K562 (cell line): ENCODE measurements around the gene MYO15A. TPM values are rescaled to one million over a fixed set of nuclear protein-coding genes. Genes with fewer than 3 reads are reported as not detected.

Experiments
- ATAC-seq: fragments of 200-7000 bp; cut with Tn5 transposase; 3 replicates; pipeline ENCODE4 v1.9.1; 2020; ENCODE audit warnings: moderate library complexity
- BruUV-seq: library from RNA; stranded (reverse); fragments of 400-500 nt; replicated peaks from 2 replicates; lab custom pipeline; 2021; lab: Mats Ljungman, UMichigan
- CTCF ChIA-PET: fragments of 300-600 bp; formaldehyde crosslinking; extraction: SDS; loops from one replicate; lab custom pipeline; 2021; ENCODE audit warnings: low intra/inter-chr PET ratio; lab: Yijun Ruan, JAX
- POLR2A ChIA-PET: fragments of 300-600, 350-650 bp; sonication (Branson Sonifier 250); formaldehyde crosslinking; extraction: SDS; loops from one replicate; lab custom pipeline; 2021; ENCODE audit warnings: antibody characterized with exemption, inconsistent platforms; lab: Yijun Ruan, JAX
- DNase-seq, 4 experiments: peaks; one replicate each; pipeline versions ENCODE4 v3.0.0 to v3.0.0-alpha.2; 2011 to 2018; ENCODE audit warnings: low spot score in 3 of 4, mixed read lengths in 3 of 4; ENCODE audit errors: extremely low read depth in 1 of 4
- FAIRE-seq: peaks from 2 replicates; lab custom pipeline; 2011; peaks lifted over from hg19 to GRCh38; lab: Jason Lieb, UNC
- H2AFZ ChIP-seq: 2 replicates; pipeline ENCODE4 v1.6.0; 2011; ENCODE audit warnings: low read depth, low read length, control low read depth, inconsistent platforms
- H3K27ac ChIP-seq: fragments of 200-600 bp; 3 replicates; pipeline ENCODE4 v1.8.0; 2011; ENCODE audit warnings: low read depth, mild to moderate bottlenecking, control low read depth, inconsistent platforms, low read length, moderate library complexity, mixed read lengths; ENCODE audit errors: extremely low read depth
- H3K27me3 ChIP-seq, 2 experiments: fragments of 300-600 bp in 1 of 2; 2 replicates in 1 of 2; 3 replicates in 1 of 2; pipeline versions ENCODE4 v1.6.0 to v1.8.0; 2011; ENCODE audit warnings: inconsistent platforms in 2 of 2, low read length in 2 of 2, mild to moderate bottlenecking in 1 of 2, mixed read lengths in 1 of 2, moderate library complexity in 1 of 2; ENCODE audit not compliant: control insufficient read depth in 2 of 2, insufficient read depth in 2 of 2
- H3K36me3 ChIP-seq: fragments of 300-600 bp; 3 replicates; pipeline ENCODE4 v1.8.0; 2011; ENCODE audit warnings: mild to moderate bottlenecking, low read length, inconsistent platforms; ENCODE audit not compliant: control insufficient read depth, insufficient read depth
- H3K4me1 ChIP-seq, 2 experiments: fragments of 200-600 bp in 1 of 2; replicated peaks in 1 of 2; 2 replicates in 1 of 2; 3 replicates in 1 of 2; pipeline versions ENCODE4 v1.5.1 to v1.8.0; 2011; ENCODE audit warnings: inconsistent platforms in 2 of 2, low read length in 2 of 2, mild to moderate bottlenecking in 1 of 2, mixed read lengths in 1 of 2, moderate library complexity in 1 of 2; ENCODE audit not compliant: control insufficient read depth in 2 of 2, insufficient read depth in 2 of 2
- H3K4me2 ChIP-seq: 2 replicates; pipeline ENCODE4 v1.6.1; 2011; ENCODE audit warnings: low read length, control low read depth, inconsistent platforms, mixed read lengths; ENCODE audit not compliant: insufficient read depth
- H3K4me3 ChIP-seq: fragments of 200-600 bp; sonication (generic), shearing (Covaris generic); 2 replicates; pipeline ENCODE4 v1.5.1; 2016; ENCODE audit warnings: control low read depth, inconsistent platforms
- H3K79me2 ChIP-seq: fragments of 200-600 bp; 3 replicates; pipeline ENCODE4 v1.8.0; 2011; ENCODE audit warnings: low read length, inconsistent platforms; ENCODE audit not compliant: control insufficient read depth, insufficient read depth
- H3K9ac ChIP-seq, 2 experiments: 2 replicates each; pipeline versions ENCODE4 v1.6.0 to v1.6.1; 2011; ENCODE audit warnings: low read depth in 2 of 2, low read length in 2 of 2, control low read depth in 1 of 2, inconsistent platforms in 1 of 2, mild to moderate bottlenecking in 1 of 2, mixed read lengths in 1 of 2; ENCODE audit not compliant: insufficient read depth in 1 of 2
- H3K9me1 ChIP-seq: one replicate; pipeline ENCODE4 v1.6.0; 2011; ENCODE audit warnings: inconsistent platforms, mild to moderate bottlenecking, low read length, moderate library complexity; ENCODE audit not compliant: control insufficient read depth, insufficient read depth
- H3K9me3 ChIP-seq: replicated peaks from 2 replicates; pipeline ENCODE4 v1.5.1; 2011; ENCODE audit warnings: low read depth, low read length, inconsistent platforms; ENCODE audit not compliant: control insufficient read depth, insufficient read depth
- H4K20me1 ChIP-seq: replicated peaks from 2 replicates; pipeline ENCODE4 v1.6.1; 2011; ENCODE audit warnings: low read length, inconsistent platforms, mixed read lengths; ENCODE audit not compliant: control insufficient read depth, insufficient read depth
- CREB1 ChIP-seq, 2 experiments: sonication (generic) in 1 of 2; formaldehyde crosslinking in 1 of 2; IDR thresholded peaks; 2 replicates each; pipeline versions ENCODE4 v1.6.1 to v1.8.0; 2012 to 2022; ENCODE audit warnings: inconsistent platforms in 1 of 2, mild to moderate bottlenecking in 1 of 2, missing genetic modification reagents in 1 of 2, moderate library complexity in 1 of 2
- ERF ChIP-seq: fragments of 450-650 bp; formaldehyde crosslinking; IDR thresholded peaks from 2 replicates; pipeline ENCODE4 v1.4.0; 2020; ENCODE audit warnings: mild to moderate bottlenecking, mixed read lengths
- XRCC4 ChIP-seq: IDR thresholded peaks from one replicate; pipeline ENCODE4 v1.6.1; 2011; ENCODE audit not compliant: insufficient read depth, insufficient read length; ENCODE audit errors: extremely low read depth
- ZBTB7A ChIP-seq: IDR thresholded peaks from 2 replicates; pipeline ENCODE4 v1.6.1; 2011; ENCODE audit warnings: low read depth, mild to moderate bottlenecking, low read length, moderate library complexity, borderline replicate concordance; ENCODE audit not compliant: control insufficient read depth
- ZNF140 ChIP-seq: fragments of 250-450 bp; sonication (Bioruptor Pico); IDR thresholded peaks from 2 replicates; pipeline ENCODE4 v1.8.0; 2021; ENCODE audit warnings: moderate library complexity, mild to moderate bottlenecking, inconsistent platforms
- ZNF77 ChIP-seq: fragments of 250-450 bp; sonication (Bioruptor Pico); IDR thresholded peaks from 2 replicates; pipeline ENCODE4 v1.5.0; 2020
- WGBS: fragments of 100-300 bp; shearing (Covaris generic); methylation state at CpG from one replicate; pipeline ENCODE4 v1.1.6; 2016; ENCODE audit warnings: low coverage, mixed read lengths; ENCODE audit not compliant: insufficient coverage; ENCODE audit errors: missing lambda C conversion rate; 5-methylcytosine and 5-hydroxymethylcytosine counted together
- in situ Hi-C: fragments of 300-500 bp; cut with MboI; formaldehyde crosslinking; loops from 4 replicates; pipeline ENCODE4 v1.15.0; 2018; ENCODE audit warnings: inconsistent platforms, mixed read lengths
- intact Hi-C: fragments of 100-400 bp; cut with micrococcal nuclease; formaldehyde crosslinking; loops from 2 replicates; pipeline ENCODE4 v1.14.2; 2022
- polyA plus RNA-seq, 8 experiments: library from polyadenylated mRNA; depleted of rRNA in 4 of 8; stranded (reverse) in 5 of 8; unstranded in 3 of 8; fragments of >200 nt; fragmentation: Nextera tagmentation in 2 of 8; fragmentation: Illumina TruSeq in 1 of 8; extraction: Ambion mirVana in 2 of 8; extraction: Trizol in 1 of 8; gene quantifications; 2 replicates each; pipeline versions ENCODE4 v1.2.1 to v1.2.3, GENCODE V29; 2011 to 2014; ENCODE audit warnings: inconsistent platforms in 1 of 8, missing spikeins in 1 of 8
- total RNA-seq, 7 experiments: library from RNA; depleted of rRNA in 6 of 7; stranded (reverse); fragments of >200 nt in 6 of 7; fragmentation: Illumina TruSeq in 2 of 7; extraction: Trizol in 2 of 7; gene quantifications; 2 replicates each; pipeline versions ENCODE4 v1.2.1 to v1.2.3, GENCODE V29; 2011 to 2021; ENCODE audit warnings: low replicate concordance in 1 of 7
- TF ChIP-seq, protein P1 (sequence below): sonication (generic); formaldehyde crosslinking; IDR thresholded peaks from 2 replicates; pipeline ENCODE4 v1.8.0; 2022; ENCODE audit warnings: missing genetic modification reagents, mild to moderate bottlenecking, moderate library complexity, borderline replicate concordance
- TF ChIP-seq, protein P2 (sequence below): fragments of 450-650 bp; formaldehyde crosslinking; IDR thresholded peaks from 2 replicates; pipeline ENCODE4 v1.4.0; 2020; ENCODE audit warnings: mild to moderate bottlenecking, moderate library complexity
- TF ChIP-seq, protein P3 (sequence below): sonication (generic); formaldehyde crosslinking; IDR thresholded peaks from 2 replicates; pipeline ENCODE4 v1.8.0; 2022; ENCODE audit warnings: mild to moderate bottlenecking, missing genetic modification reagents
- TF ChIP-seq, protein P4 (sequence below), 2 experiments: IDR thresholded peaks in 1 of 2; conservative IDR thresholded peaks in 1 of 2; 2 replicates each; pipeline ENCODE4 v1.6.1; 2016; ENCODE audit warnings: low read depth in 2 of 2, mild to moderate bottlenecking in 1 of 2, missing compliant biosample characterization in 1 of 2, missing genetic modification characterization in 1 of 2, moderate library complexity in 1 of 2

Gene MYO15A
- total and polyA plus RNA-seq, 9 of the 15 experiments (the other 6 are each of a cell fraction or from before 2014, with no cell fraction given): 0.05 to 0.88 (median 0.14) TPM; not detected in 1

DNA sequence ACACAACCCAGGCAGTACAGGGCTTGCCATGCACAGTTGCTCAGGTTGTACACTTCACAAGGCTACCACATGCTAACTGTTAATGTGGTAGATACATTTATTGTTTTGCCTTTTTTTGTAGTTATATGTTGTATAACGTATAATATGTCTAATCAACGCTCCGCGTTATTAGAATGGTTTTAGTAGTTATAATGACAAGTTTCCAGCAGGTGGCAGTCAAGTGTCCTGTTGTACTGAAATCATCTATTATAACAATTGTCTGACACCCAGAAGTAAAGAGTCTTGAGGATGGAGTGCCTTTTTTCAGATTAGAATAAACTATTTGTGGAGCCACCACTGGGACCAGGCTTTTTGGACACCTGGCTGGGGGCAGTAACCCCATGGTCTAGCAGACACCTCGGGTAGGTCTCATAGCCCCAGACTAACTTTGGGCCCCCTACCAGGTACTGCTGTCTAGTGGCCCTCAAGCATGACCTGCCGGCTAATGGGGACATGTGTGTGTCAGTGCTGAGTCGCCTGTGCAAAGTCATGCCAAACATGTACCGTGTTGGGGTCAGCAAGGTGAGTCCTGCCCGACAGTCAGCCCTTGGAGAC, 32.8 kb downstream of the MYO15A start:
- intact Hi-C loops (loop anchor here (2.0 to 10.0 kb wide), 2 partner anchors 45 to 183 kb away; no protein-coding TSS in a partner anchor), in situ Hi-C loops (no loop called here)
- FAIRE-seq (peak; percentile 81), DNase-seq (peak in 3 of 4 experiments; percentile 31 to 63 (median 35)), ATAC-seq (peak; percentile 45)
- Histone ChIP-seq H3K4me3 (no peak overlapping the region), H3K79me2 (no peaks in the 10 kb centered on the region), H2AFZ (no peak overlapping the region), H3K36me3 (no peaks in the 10 kb centered on the region), H4K20me1 (peaks cover 4% of the 10 kb centered on the region; the same call in 1 of the 2 replicates), H3K4me1 (peaks cover 0 to 18% of the 10 kb centered on the region in 2 experiments; a peak in 3 of 5 replicates), H3K9me1 (no peaks in the 10 kb centered on the region), H3K27me3 (no peaks in the 10 kb centered on the region), H3K27ac (no peak overlapping the region), H3K4me2 (no peak overlapping the region), H3K9ac (no peak overlapping the region), H3K9me3 (no peaks in the 10 kb centered on the region)
- ChIA-PET POLR2A (interaction anchor here (0.7 to 0.9 kb wide), 2 partner anchors 41 to 52 kb away, joined by 3 to 6 read pairs; no protein-coding TSS in a partner anchor), CTCF (interaction anchor here (1.0 kb wide), 1 partner anchor 44 kb away, joined by 4 read pairs; no protein-coding TSS in a partner anchor)
- WGBS: 5% methylated on average over 9 of the region's 9 CpGs
- no TSS peak for BruUV-seq
- TF ChIP-seq ZNF77 (no peak), ZNF140 (CRISPR knock-in tag) (no peak), XRCC4 (no peak), ERF (CRISPR knock-in tag) (no peak), ZBTB7A (no peak), CREB1 (IDR thresholded peaks at IDR 0.05) (no peak), CREB1 (CRISPR knock-in tag; IDR thresholded peaks at IDR 0.05) (no peak)
- TF ChIP-seq, protein P1, sequence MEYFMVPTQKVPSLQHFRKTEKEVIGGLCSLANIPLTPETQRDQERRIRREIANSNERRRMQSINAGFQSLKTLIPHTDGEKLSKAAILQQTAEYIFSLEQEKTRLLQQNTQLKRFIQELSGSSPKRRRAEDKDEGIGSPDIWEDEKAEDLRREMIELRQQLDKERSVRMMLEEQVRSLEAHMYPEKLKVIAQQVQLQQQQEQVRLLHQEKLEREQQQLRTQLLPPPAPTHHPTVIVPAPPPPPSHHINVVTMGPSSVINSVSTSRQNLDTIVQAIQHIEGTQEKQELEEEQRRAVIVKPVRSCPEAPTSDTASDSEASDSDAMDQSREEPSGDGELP (CRISPR knock-in tag): no peak
- TF ChIP-seq, protein P2, sequence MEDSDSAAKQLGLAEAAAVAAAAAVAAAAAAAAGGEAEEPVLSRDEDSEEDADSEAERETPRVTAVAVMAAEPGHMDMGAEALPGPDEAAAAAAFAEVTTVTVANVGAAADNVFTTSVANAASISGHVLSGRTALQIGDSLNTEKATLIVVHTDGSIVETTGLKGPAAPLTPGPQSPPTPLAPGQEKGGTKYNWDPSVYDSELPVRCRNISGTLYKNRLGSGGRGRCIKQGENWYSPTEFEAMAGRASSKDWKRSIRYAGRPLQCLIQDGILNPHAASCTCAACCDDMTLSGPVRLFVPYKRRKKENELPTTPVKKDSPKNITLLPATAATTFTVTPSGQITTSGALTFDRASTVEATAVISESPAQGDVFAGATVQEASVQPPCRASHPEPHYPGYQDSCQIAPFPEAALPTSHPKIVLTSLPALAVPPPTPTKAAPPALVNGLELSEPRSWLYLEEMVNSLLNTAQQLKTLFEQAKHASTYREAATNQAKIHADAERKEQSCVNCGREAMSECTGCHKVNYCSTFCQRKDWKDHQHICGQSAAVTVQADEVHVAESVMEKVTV (CRISPR knock-in tag): 0 out of 2 replicates have a peak, but pooled peaks have one; percentile 19
- TF ChIP-seq, protein P3, sequence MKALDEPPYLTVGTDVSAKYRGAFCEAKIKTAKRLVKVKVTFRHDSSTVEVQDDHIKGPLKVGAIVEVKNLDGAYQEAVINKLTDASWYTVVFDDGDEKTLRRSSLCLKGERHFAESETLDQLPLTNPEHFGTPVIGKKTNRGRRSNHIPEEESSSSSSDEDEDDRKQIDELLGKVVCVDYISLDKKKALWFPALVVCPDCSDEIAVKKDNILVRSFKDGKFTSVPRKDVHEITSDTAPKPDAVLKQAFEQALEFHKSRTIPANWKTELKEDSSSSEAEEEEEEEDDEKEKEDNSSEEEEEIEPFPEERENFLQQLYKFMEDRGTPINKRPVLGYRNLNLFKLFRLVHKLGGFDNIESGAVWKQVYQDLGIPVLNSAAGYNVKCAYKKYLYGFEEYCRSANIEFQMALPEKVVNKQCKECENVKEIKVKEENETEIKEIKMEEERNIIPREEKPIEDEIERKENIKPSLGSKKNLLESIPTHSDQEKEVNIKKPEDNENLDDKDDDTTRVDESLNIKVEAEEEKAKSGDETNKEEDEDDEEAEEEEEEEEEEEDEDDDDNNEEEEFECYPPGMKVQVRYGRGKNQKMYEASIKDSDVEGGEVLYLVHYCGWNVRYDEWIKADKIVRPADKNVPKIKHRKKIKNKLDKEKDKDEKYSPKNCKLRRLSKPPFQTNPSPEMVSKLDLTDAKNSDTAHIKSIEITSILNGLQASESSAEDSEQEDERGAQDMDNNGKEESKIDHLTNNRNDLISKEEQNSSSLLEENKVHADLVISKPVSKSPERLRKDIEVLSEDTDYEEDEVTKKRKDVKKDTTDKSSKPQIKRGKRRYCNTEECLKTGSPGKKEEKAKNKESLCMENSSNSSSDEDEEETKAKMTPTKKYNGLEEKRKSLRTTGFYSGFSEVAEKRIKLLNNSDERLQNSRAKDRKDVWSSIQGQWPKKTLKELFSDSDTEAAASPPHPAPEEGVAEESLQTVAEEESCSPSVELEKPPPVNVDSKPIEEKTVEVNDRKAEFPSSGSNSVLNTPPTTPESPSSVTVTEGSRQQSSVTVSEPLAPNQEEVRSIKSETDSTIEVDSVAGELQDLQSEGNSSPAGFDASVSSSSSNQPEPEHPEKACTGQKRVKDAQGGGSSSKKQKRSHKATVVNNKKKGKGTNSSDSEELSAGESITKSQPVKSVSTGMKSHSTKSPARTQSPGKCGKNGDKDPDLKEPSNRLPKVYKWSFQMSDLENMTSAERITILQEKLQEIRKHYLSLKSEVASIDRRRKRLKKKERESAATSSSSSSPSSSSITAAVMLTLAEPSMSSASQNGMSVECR (CRISPR knock-in tag): no peak
- TF ChIP-seq, protein P4, sequence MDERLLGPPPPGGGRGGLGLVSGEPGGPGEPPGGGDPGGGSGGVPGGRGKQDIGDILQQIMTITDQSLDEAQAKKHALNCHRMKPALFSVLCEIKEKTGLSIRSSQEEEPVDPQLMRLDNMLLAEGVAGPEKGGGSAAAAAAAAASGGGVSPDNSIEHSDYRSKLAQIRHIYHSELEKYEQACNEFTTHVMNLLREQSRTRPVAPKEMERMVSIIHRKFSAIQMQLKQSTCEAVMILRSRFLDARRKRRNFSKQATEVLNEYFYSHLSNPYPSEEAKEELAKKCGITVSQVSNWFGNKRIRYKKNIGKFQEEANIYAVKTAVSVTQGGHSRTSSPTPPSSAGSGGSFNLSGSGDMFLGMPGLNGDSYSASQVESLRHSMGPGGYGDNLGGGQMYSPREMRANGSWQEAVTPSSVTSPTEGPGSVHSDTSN (CRISPR knock-in tag; IDR thresholded peaks at IDR 0.05; ENCODE audit: low read depth): no peak
- TF ChIP-seq, protein P4 (tag; conservative IDR thresholded peaks at IDR 0.05; ENCODE audit: low read depth): peak; percentile 49
